ENCODE results near the gene RASA3. TPM values are rescaled to one million over a fixed set of nuclear protein-coding genes. Genes with fewer than 3 reads are reported as not detected.
"Not testable (repeated sequence)": the region's sequence is repeated elsewhere in the genome, so short reads cannot be mapped to it uniquely, and the experiment has no call there.

RASA3 gene
- total RNA-seq, 3 donors from 2014 or later (not counting 1 experiment from before 2014, with no cell fraction given), result 252 to 277 (median 274) TPM

DNA sequence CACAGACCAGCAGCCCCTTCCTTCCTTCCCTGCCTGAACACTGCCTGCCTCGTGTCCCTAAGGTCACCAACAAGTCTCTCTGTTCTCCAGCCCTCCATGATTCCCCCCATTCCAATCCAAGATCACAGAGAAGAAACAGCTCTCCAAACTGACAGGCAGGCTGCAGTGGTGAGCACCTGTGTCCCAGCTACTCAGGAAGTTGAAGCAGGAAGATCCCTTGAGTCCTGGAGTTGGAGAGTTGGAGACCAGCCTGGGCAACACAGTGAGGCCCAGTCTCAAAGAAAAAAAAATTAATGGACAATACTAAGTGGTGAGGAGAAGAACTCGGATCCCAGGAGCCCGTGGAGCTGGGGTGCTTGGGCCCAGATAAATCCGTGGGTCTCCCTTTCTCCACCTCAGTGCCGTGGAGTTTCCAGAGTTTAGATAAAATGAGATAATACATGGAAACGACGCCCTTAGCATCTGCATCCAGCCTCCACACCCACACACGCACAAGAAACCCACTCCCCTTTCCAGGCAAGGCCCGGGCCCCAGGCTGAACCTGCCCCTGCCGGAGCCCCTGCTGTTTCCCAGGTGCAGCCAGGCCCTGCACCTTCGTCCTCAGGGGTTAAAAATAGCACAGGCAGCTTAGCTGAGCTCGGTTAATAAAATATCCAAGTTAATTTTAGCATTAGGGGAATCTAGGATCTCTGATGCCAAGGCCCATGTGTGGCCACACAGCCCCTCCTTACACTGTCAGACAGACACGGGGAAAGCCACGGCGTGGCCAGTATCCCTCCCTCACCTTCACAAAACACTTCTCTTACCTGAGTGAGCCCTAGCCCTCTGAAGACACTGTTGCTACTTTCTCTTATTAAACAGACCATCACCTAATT is 4.7 kb downstream of the RASA3 start:
- H3K9me3 ChIP-seq (ENCODE audit: control insufficient read depth, insufficient read depth, low read length), result no peaks in the 10 kb centered on the region
- peak overlapping the region; percentile 98 for H3K4me3 Mint-ChIP-seq
- intact Hi-C loops (cut with micrococcal nuclease), result no loop called here
- peak overlapping the region; percentile 91 to 92 for H3K27ac Mint-ChIP-seq
- TF ChIP-seq, protein P1, sequence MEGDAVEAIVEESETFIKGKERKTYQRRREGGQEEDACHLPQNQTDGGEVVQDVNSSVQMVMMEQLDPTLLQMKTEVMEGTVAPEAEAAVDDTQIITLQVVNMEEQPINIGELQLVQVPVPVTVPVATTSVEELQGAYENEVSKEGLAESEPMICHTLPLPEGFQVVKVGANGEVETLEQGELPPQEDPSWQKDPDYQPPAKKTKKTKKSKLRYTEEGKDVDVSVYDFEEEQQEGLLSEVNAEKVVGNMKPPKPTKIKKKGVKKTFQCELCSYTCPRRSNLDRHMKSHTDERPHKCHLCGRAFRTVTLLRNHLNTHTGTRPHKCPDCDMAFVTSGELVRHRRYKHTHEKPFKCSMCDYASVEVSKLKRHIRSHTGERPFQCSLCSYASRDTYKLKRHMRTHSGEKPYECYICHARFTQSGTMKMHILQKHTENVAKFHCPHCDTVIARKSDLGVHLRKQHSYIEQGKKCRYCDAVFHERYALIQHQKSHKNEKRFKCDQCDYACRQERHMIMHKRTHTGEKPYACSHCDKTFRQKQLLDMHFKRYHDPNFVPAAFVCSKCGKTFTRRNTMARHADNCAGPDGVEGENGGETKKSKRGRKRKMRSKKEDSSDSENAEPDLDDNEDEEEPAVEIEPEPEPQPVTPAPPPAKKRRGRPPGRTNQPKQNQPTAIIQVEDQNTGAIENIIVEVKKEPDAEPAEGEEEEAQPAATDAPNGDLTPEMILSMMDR (IDR thresholded peaks at IDR 0.05), result no peak
- no peak for ATAC-seq
- WGBS (ENCODE audit: insufficient coverage), result 69% methylated on average over 13 of the region's 15 CpGs
- no peaks in the 10 kb centered on the region for H3K27me3 ChIP-seq (ENCODE audit: control insufficient read depth, insufficient read depth, low read length)
- H3K4me3 ChIP-seq (ENCODE audit: low read length), result no peak overlapping the region
- H3K4me1 Mint-ChIP-seq, result peaks cover 78 to 90% of the 10 kb centered on the region in 2 donors
- H3K27ac ChIP-seq (ENCODE audit: low read length), result peak overlapping the region; percentile 84
- peaks cover 11% of the 10 kb centered on the region for H3K36me3 Mint-ChIP-seq
- DNase-seq, result peak in 1 of 2 donors; percentile 15
- H3K4me1 ChIP-seq (ENCODE audit: control insufficient read depth, insufficient read depth, low read length), result peaks cover 83% of the 10 kb centered on the region
- no peaks in the 10 kb centered on the region for H3K9me3 Mint-ChIP-seq
- no peaks in the 10 kb centered on the region for H3K27me3 Mint-ChIP-seq (ENCODE audit: low read depth in 2 of 2)
- peaks cover 12% of the 10 kb centered on the region for H3K36me3 ChIP-seq (ENCODE audit: control insufficient read depth, insufficient read depth, low read length)

DNA sequence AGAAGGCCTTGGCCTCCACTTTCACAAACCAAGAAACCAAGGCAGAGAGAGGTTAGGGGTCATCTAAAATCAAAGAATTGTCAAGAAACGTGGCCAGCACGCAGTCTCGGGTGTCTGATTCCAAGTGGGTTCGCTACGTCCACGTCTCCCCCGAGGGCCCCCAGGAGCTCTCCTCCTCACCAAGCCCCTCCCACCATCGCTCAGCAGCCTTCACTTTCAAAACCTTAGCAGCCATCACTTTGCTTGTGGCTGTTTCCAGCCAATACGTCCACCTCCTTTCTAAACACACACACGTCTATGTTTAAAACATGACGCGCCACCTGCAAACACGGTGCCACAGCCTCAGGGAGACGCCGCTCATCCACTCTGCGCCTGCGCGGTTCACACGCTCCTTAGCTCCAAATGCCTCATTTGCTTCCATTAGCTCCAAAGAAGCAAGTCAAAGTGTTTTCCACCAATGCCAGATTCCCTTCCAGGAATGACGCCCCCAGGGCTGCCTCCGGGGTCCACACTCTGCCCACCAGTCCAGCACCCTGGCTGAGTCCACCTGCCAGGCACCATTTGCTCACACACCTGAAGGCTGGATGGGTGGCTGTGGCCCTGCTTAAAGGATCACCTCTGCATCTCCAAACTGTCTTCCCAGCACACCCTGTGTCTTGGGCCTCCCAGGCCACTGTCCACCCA is 5.5 kb downstream of the RASA3 start:
- H3K9me3 Mint-ChIP-seq, result no peaks in the 10 kb centered on the region
- H3K4me3 Mint-ChIP-seq, result peak overlapping the region; percentile 98
- no peaks in the 10 kb centered on the region for H3K27me3 Mint-ChIP-seq (ENCODE audit: low read depth in 2 of 2)
- H3K27ac Mint-ChIP-seq, result peak overlapping the region; percentile 91 to 92
- Histone ChIP-seq H3K9me3 (ENCODE audit: control insufficient read depth, insufficient read depth, low read length) (no peaks in the 10 kb centered on the region), H3K4me1 (ENCODE audit: control insufficient read depth, insufficient read depth, low read length) (peaks cover 91% of the 10 kb centered on the region), H3K27me3 (ENCODE audit: control insufficient read depth, insufficient read depth, low read length) (no peaks in the 10 kb centered on the region), H3K27ac (ENCODE audit: low read length) (peak overlapping the region; percentile 84), H3K36me3 (ENCODE audit: control insufficient read depth, insufficient read depth, low read length) (peaks cover 16% of the 10 kb centered on the region), H3K4me3 (ENCODE audit: low read length) (no peak overlapping the region)
- TF ChIP-seq, protein P1 (IDR thresholded peaks at IDR 0.05), result no peak
- ATAC-seq (peak in 1 of 3 donors; percentile 6), DNase-seq (peak in 1 of 2 donors; percentile 31)
- intact Hi-C loops (cut with micrococcal nuclease), result no loop called here
- peaks cover 78 to 97% of the 10 kb centered on the region in 2 donors for H3K4me1 Mint-ChIP-seq
- 77% methylated on average over 21 of the region's 21 CpGs for WGBS (ENCODE audit: insufficient coverage)
- H3K36me3 Mint-ChIP-seq, result peaks cover 11% of the 10 kb centered on the region

DNA sequence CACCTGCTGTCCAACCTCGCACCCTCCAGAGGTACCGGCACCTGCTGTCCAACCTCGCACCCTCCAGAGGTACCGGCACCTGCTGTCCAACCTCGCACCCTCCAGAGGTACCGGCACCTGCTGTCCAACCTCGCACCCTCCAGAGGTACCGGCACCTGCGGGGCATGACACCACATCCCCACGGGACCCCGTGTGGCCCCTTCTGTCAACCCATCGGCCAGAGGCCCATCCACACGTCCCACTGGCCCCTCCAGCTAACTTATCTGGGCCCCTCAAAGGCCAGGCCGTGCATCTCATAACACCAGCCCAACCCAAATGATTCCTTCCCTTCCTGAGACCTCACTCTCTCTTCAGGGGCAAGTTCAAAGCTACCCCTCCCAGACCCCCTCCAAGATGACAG is 6.3 kb downstream of the RASA3 start:
- H3K27ac ChIP-seq (ENCODE audit: low read length); H3K27me3 ChIP-seq (ENCODE audit: control insufficient read depth, insufficient read depth, low read length); H3K36me3 Mint-ChIP-seq; H3K27me3 Mint-ChIP-seq (ENCODE audit: low read depth in 2 of 2); H3K9me3 ChIP-seq (ENCODE audit: control insufficient read depth, insufficient read depth, low read length); H3K9me3 Mint-ChIP-seq; intact Hi-C loops (cut with micrococcal nuclease); ATAC-seq; H3K4me3 ChIP-seq (ENCODE audit: low read length): not testable (repeated sequence)
- 70% methylated on average over 10 of the region's 14 CpGs for WGBS (ENCODE audit: insufficient coverage)
- peaks cover 98% of the 10 kb centered on the region for H3K4me1 ChIP-seq (ENCODE audit: control insufficient read depth, insufficient read depth, low read length)
- Mint-ChIP-seq H3K27ac (peak overlapping the region; percentile 91 to 92), H3K4me3 (peak overlapping the region; percentile 98), H3K4me1 (peaks cover 77 to 97% of the 10 kb centered on the region in 2 donors)
- DNase-seq, result peak in 1 of 2 donors; percentile 15
- peaks cover 19% of the 10 kb centered on the region for H3K36me3 ChIP-seq (ENCODE audit: control insufficient read depth, insufficient read depth, low read length)

DNA sequence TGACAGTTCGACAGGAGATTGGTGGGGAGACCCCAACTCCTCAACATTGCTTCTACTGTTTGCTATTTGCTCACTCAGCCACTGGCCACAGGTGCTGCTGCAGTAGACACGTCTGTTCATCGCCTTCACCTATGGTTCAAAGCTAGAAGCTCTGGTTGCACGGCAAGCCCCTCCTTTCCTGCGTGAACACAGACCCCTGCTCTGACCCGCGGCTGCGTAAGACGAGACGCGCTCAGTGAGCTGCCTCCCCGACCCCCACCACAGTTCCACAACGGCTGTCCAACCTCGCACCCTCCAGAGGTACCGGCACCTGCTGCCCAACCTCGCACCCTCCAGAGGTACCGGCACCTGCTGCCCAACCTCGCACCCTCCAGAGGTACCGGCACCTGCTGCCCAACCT is 6.8 kb downstream of the RASA3 start:
- H3K4me1 ChIP-seq (ENCODE audit: control insufficient read depth, insufficient read depth, low read length), result peaks cover 99% of the 10 kb centered on the region
- peak overlapping the region; percentile 17 for H3K27ac ChIP-seq (ENCODE audit: low read length)
- H3K9me3 Mint-ChIP-seq, result no peaks in the 10 kb centered on the region
- H3K27me3 ChIP-seq (ENCODE audit: control insufficient read depth, insufficient read depth, low read length), result no peaks in the 10 kb centered on the region
- H3K4me3 ChIP-seq (ENCODE audit: low read length), result no peak overlapping the region
- TF ChIP-seq, protein P1 (IDR thresholded peaks at IDR 0.05), result no peak
- no peaks in the 10 kb centered on the region for H3K36me3 Mint-ChIP-seq
- ATAC-seq, result no peak
- no peaks in the 10 kb centered on the region for H3K27me3 Mint-ChIP-seq (ENCODE audit: low read depth in 2 of 2)
- WGBS (ENCODE audit: insufficient coverage), result 71% methylated on average over 17 of the region's 19 CpGs
- H3K4me1 Mint-ChIP-seq, result peaks cover 77 to 97% of the 10 kb centered on the region in 2 donors
- no peaks in the 10 kb centered on the region for H3K9me3 ChIP-seq (ENCODE audit: control insufficient read depth, insufficient read depth, low read length)
- H3K27ac Mint-ChIP-seq, result peak overlapping the region; percentile 91 to 92
- H3K36me3 ChIP-seq (ENCODE audit: control insufficient read depth, insufficient read depth, low read length), result peaks cover 23% of the 10 kb centered on the region
- DNase-seq, result peak in 1 of 2 donors; percentile 15
- peak overlapping the region; percentile 84 for H3K4me3 Mint-ChIP-seq
- intact Hi-C loops (cut with micrococcal nuclease), result no loop called here

Measured in natural killer cell (primary cell).